Mesothelial cell of epicardium (in vitro differentiated cells): ENCODE measurements around the gene ZNF318. TPM values are rescaled to one million over a fixed set of nuclear protein-coding genes. Genes with fewer than 3 reads are reported as not detected.

ENCODE experiments used
- DNase-seq, 2 experiments: peaks; one replicate each; pipeline ENCODE4 v3.0.0; 2021; ENCODE audit warnings: low spot score in 2 of 2; ENCODE audit not compliant: unreplicated experiment in 2 of 2
- H3K27ac Mint-ChIP-seq: 2 replicates; pipeline ENCODE4 v1.8.0; 2021; ENCODE audit warnings: mixed read lengths
- H3K27me3 Mint-ChIP-seq: 2 replicates; pipeline ENCODE4 v1.8.0; 2021; ENCODE audit warnings: low read depth, mixed read lengths
- H3K36me3 Mint-ChIP-seq: 2 replicates; pipeline ENCODE4 v1.8.0; 2021; ENCODE audit warnings: mixed read lengths
- H3K4me1 Mint-ChIP-seq: 2 replicates; pipeline ENCODE4 v1.8.0; 2021; ENCODE audit warnings: mixed read lengths
- H3K4me3 Mint-ChIP-seq: 2 replicates; pipeline ENCODE4 v1.8.0; 2021; ENCODE audit warnings: mild to moderate bottlenecking, moderate library complexity, mixed read lengths
- H3K9me3 Mint-ChIP-seq: 2 replicates; pipeline ENCODE4 v1.8.0; 2021; ENCODE audit warnings: mixed read lengths
- total RNA-seq: library from RNA; stranded (reverse); gene quantifications from 3 replicates; pipeline ENCODE4 v1.2.1, GENCODE V29; 2021
- TF ChIP-seq, protein P1 (sequence below): fragments of 200-600 bp; sonication (generic); IDR thresholded peaks from one replicate; pipeline ENCODE4 v1.5.0; 2021; ENCODE audit warnings: antibody characterized with exemption; ENCODE audit not compliant: unreplicated experiment

ZNF318 gene
- total RNA-seq, 1 donor from 2014 or later: 29.0 TPM

DNA sequence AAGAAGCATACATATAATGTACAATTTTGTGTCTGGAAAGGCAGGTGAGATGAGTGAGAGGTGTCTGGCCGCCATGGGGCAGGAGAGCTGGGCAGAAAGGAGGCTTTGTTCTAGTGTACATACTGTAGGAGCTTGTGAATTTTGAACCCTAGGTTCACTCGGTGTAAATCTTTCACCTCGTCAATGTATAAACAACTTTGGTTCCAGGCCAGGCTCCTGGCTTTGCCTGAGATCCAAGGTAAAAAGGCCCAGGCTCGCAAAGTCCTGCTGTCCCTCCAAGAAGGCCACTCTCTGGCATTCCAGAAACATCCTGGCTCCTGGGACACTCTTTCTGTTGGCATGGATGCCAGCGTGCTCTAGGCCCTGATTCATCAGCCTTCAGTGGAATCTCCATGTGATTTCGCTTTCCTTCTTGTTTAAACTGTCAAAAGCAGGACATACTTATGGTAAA lies 78.5 kb downstream of the ZNF318 start:
- Mint-ChIP-seq H3K9me3 (no peaks in the 10 kb centered on the region), H3K4me1 (no peaks in the 10 kb centered on the region), H3K36me3 (no peaks in the 10 kb centered on the region), H3K27me3 (peaks cover 20% of the 10 kb centered on the region), H3K27ac (no peak overlapping the region), H3K4me3 (no peak overlapping the region)
- no peak for DNase-seq
- TF ChIP-seq, protein P1, sequence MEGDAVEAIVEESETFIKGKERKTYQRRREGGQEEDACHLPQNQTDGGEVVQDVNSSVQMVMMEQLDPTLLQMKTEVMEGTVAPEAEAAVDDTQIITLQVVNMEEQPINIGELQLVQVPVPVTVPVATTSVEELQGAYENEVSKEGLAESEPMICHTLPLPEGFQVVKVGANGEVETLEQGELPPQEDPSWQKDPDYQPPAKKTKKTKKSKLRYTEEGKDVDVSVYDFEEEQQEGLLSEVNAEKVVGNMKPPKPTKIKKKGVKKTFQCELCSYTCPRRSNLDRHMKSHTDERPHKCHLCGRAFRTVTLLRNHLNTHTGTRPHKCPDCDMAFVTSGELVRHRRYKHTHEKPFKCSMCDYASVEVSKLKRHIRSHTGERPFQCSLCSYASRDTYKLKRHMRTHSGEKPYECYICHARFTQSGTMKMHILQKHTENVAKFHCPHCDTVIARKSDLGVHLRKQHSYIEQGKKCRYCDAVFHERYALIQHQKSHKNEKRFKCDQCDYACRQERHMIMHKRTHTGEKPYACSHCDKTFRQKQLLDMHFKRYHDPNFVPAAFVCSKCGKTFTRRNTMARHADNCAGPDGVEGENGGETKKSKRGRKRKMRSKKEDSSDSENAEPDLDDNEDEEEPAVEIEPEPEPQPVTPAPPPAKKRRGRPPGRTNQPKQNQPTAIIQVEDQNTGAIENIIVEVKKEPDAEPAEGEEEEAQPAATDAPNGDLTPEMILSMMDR: no peak

DNA sequence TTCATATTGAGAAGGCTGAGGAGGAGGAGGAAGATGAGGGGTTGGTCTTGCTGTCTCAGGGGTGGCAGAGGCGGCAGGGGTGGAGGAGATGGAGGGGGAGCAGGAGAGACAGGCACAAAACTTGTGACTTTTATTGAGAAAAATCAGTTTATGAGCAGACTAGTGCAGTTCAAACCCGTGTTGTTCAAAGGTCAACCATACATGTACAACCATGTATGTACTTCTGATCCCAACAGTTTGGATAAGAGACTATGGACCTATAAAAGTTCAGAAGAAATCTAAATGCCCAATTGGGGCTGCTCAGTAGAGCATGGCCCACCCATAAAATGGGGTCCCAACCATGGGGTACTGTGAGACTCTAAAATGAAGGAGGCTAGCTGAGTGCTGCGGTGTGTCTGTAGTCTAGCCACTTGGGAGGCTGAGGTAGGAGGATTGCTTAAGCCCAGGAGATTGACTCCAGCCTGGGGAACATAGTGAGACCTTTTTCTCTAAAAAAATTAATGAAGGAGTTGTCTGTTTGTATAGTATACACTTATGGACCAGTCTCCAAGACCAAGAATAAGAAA lies 79.0 kb downstream of the ZNF318 start:
- no peak for DNase-seq
- Mint-ChIP-seq H3K4me1 (no peaks in the 10 kb centered on the region), H3K27me3 (peaks cover 25% of the 10 kb centered on the region), H3K36me3 (no peaks in the 10 kb centered on the region), H3K4me3 (no peak overlapping the region), H3K27ac (no peak overlapping the region), H3K9me3 (no peaks in the 10 kb centered on the region)
- TF ChIP-seq, protein P1: no peak

DNA sequence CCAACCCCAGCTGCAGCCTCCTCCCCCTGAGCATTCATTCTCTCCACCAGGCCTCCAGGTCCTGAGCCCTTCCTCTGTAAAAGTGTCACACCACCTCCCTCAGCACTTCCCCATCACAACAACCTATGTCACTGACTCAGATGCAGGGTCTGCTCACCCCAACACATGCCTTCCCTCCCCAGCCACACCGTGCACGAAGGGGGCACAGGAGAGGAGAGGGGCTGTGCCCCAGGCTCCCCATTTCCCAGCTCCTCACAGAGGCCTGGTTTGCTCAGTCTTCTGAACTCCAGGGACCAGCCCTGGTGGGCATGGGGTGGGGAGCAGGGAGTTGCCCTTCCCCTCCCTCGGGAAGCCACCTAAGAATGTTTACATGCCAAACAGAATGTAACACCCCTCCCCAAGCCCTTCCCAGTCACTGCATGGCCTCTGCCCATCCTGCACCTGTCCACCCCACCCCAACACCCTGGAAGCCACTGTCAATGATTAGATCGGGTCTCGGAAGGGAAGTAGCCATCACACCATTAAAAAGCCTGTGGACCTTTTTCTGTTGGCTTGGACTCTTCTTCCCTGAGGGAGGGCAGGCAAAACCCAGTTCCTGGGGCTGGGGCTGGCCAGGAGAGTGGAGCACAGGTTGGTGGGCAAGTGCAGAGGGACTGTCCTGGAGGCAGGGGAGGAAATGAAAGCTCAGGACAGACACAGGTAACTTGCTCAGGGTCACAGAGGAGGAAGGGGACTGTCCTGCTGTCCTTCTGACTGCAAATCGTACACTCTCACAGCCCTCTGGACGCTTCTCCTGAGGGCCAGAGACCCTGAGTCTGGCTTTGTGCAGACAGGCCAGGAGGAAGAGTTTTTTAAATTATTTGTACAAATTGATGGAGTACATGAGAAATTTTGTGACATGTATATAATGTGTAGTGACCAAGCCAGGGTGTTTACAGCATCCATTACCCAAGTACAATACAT lies 81.4 kb downstream of the ZNF318 start:
- Mint-ChIP-seq H3K27ac (no peak overlapping the region), H3K36me3 (no peaks in the 10 kb centered on the region), H3K9me3 (no peaks in the 10 kb centered on the region), H3K4me3 (no peak overlapping the region), H3K4me1 (no peaks in the 10 kb centered on the region), H3K27me3 (peaks cover 34% of the 10 kb centered on the region)
- DNase-seq: no peak
- TF ChIP-seq, protein P1: no peak

DNA sequence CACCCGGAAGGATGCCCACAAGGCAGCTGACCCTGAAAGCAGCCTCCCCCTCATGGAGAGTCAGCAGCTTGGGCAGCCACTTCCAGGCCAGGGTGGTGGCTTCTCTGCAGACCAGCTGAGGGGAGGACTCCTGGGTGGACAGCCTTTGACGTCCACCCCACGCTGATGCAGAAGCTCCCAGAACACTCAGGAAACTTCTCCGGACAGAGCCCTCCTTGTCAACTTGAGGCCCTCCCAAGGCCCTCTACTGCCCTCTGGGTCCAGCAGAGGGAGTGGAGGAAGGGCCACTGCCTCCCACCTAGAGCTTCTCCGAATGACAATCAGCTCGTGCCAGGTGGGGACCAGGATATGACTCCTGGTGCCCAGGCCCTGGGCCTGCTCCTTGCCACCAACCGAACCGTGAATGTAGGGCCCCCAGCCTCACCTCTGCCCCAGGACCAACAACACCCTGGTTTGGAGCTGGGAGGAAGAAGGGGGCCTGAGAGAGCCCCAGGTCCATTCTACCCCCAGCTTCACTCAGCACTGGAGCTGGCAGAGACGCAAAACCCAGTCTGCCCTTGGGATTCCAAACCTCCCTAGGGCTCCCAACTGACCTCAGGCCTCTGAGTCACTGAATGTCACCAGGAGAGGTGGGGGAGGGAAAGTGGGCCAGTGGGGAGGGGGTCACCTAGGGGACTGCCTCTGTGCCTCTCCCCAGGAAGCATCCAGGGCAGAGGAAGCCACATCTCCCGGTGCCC lies 82.3 kb downstream of the ZNF318 start:
- H3K27ac Mint-ChIP-seq: no peak overlapping the region
- DNase-seq: no peak
- peaks cover 40% of the 10 kb centered on the region for H3K27me3 Mint-ChIP-seq

DNA sequence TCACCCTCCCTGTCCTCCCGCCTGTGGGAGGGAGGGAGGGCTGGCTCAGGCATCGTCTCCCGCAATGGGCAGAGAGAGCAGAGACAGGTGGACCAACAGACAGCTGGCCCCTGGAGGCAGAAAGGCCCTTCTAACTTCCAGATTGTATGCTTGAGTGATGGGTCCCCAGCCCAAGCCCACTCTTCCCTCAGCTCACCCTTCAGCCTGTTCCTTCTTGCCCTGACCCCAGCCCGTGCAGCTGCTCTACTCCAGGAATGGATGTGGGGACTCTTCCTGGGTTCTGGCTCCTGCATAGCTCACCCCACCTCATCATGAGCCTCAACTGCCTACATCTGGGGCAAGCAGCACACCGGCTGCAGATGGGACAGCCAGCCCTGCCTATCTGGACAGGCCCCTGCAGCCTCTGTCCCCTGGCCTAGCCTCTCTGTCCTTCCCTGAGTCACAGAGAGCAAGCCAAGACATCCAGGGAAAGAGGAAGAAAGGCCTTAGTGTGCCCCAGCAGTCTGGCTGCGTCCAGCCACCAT lies 82.9 kb downstream of the ZNF318 start:
- no peak overlapping the region for H3K4me3 Mint-ChIP-seq
- no peaks in the 10 kb centered on the region for H3K36me3 Mint-ChIP-seq
- H3K27ac Mint-ChIP-seq: no peak overlapping the region
- H3K27me3 Mint-ChIP-seq: peaks cover 46% of the 10 kb centered on the region
- TF ChIP-seq, protein P1: no peak
- no peak for DNase-seq
- H3K4me1 Mint-ChIP-seq: no peaks in the 10 kb centered on the region
- no peaks in the 10 kb centered on the region for H3K9me3 Mint-ChIP-seq

More for the DNA sequence above, 82.3 kb downstream of the ZNF318 start:
- Mint-ChIP-seq H3K4me3 (no peak overlapping the region), H3K4me1 (no peaks in the 10 kb centered on the region), H3K36me3 (no peaks in the 10 kb centered on the region), H3K9me3 (no peaks in the 10 kb centered on the region)
- TF ChIP-seq, protein P1: no peak
